ENCODE data around the gene RAPSN. TPM values are rescaled to one million over a fixed set of nuclear protein-coding genes. Genes with fewer than 3 reads are reported as not detected.
"Not testable (repeated sequence)": the region's sequence is repeated elsewhere in the genome, so short reads cannot be mapped to it uniquely, and the experiment has no call there.

The RAPSN gene
- total and polyA plus RNA-seq, 8 donors: 0.18 to 0.92 (median 0.33) TPM

- Histone ChIP-seq H3K4me3 (no peak overlapping the region), H3K4me1 (peaks cover 0 to 2% (median 0%) of the 10 kb centered on the region in 3 donors), H3K36me3 (peaks cover 0 to 2% (median 0%) of the 10 kb centered on the region in 3 donors), H3K27ac (no peak overlapping the region), H3K27me3 (no peaks in the 10 kb centered on the region), H3K9me3 (no peaks in the 10 kb centered on the region)
- DNase-seq (no peak), FAIRE-seq (no peak), ATAC-seq (no peak)
- intact Hi-C loops (cut with DNase I): no loop called here
- no peak for TF ChIP-seq CTCF (IDR thresholded peaks at IDR 0.05)
- 95 to 97% methylated on average over 2 of the region's 2 CpGs for WGBS, 2 donors
These were observed 11.8 kb upstream of the RAPSN start for GRCh38 chr11:47460571-47461235.

- TF ChIP-seq CTCF (IDR thresholded peaks at IDR 0.05): peak; percentile 50 to 68 (median 63)
- 13% methylated on average over 7 to 8 of the region's 8 CpGs for WGBS, 2 donors
- peak; percentile 88 to 99 (median 97) for ATAC-seq
- intact Hi-C loops (cut with DNase I); H3K27me3 ChIP-seq; H3K27ac ChIP-seq; H3K36me3 ChIP-seq; FAIRE-seq; H3K4me3 ChIP-seq; H3K4me1 ChIP-seq; H3K9me3 ChIP-seq: not testable (repeated sequence)
- peak in 4 of 6 donors; percentile 71 to 80 (median 74) for DNase-seq
These were observed 5.3 kb upstream of the RAPSN start for GRCh38 chr11:47454258-47454671.

- H3K4me3 ChIP-seq: no peak overlapping the region
- H3K9me3 ChIP-seq: no peaks in the 10 kb centered on the region
- TF ChIP-seq CTCF (IDR thresholded peaks at IDR 0.05): no peak
- H3K4me1 ChIP-seq: no peaks in the 10 kb centered on the region
- no peak for ATAC-seq
- no peak for FAIRE-seq
- WGBS, 2 donors: 90 to 94% methylated on average over 8 of the region's 8 CpGs
- H3K27me3 ChIP-seq: no peaks in the 10 kb centered on the region
- H3K36me3 ChIP-seq: no peaks in the 10 kb centered on the region
- DNase-seq: no peak
- H3K27ac ChIP-seq: no peak overlapping the region
- intact Hi-C loops (cut with DNase I): no loop called here
These were observed 4.4 kb upstream of the RAPSN start for GRCh38 chr11:47453365-47453764.

GRCh38 chr11:47451990-47452389 lies 3.1 kb upstream of the RAPSN start:
- 94 to 97% methylated on average over 4 of the region's 4 CpGs for WGBS, 2 donors
- no peaks in the 10 kb centered on the region for H3K36me3 ChIP-seq
- H3K4me3 ChIP-seq: no peak overlapping the region
- no peaks in the 10 kb centered on the region for H3K9me3 ChIP-seq
- intact Hi-C loops (cut with DNase I): no loop called here
- ATAC-seq: no peak
- no peak for DNase-seq
- no peaks in the 10 kb centered on the region for H3K4me1 ChIP-seq
- no peak for FAIRE-seq
- no peak overlapping the region for H3K27ac ChIP-seq
- H3K27me3 ChIP-seq: no peaks in the 10 kb centered on the region
- no peak for TF ChIP-seq CTCF (IDR thresholded peaks at IDR 0.05)

- Histone ChIP-seq H3K36me3 (no peaks in the 10 kb centered on the region), H3K4me3 (no peak overlapping the region), H3K4me1 (no peaks in the 10 kb centered on the region), H3K27ac (no peak overlapping the region), H3K27me3 (no peaks in the 10 kb centered on the region), H3K9me3 (no peaks in the 10 kb centered on the region)
- 88 to 93% methylated on average over 4 of the region's 4 CpGs for WGBS, 2 donors
- intact Hi-C loops (cut with DNase I): no loop called here
- FAIRE-seq: no peak
- DNase-seq: no peak
- no peak for ATAC-seq
- no peak for TF ChIP-seq CTCF (IDR thresholded peaks at IDR 0.05)
These were observed 2.5 kb upstream of the RAPSN start for GRCh38 chr11:47451436-47451835.

Data from pancreas (tissue), 10 donors.